ENCODE data around the gene CARS2.
"Not testable (repeated sequence)": the region's sequence is repeated elsewhere in the genome, so short reads cannot be mapped to it uniquely, and the experiment has no call there.

Gene CARS2

GRCh38 chr13:110682746-110683145, 23.2 kb downstream of the CARS2 start:
- no peak for DNase-seq (ENCODE audit: low spot score)

- no peak for DNase-seq (ENCODE audit: low spot score)
Observed at GRCh38 chr13:110681868-110682550, 23.9 kb downstream of the CARS2 start.

- peak; percentile 48 for DNase-seq (ENCODE audit: low spot score)
Observed at GRCh38 chr13:110680852-110681251, 25.1 kb downstream of the CARS2 start.

- DNase-seq (ENCODE audit: low spot score): peak; percentile 54
Observed at GRCh38 chr13:110677731-110678545, 28.0 kb downstream of the CARS2 start.

GRCh38 chr13:110676595-110677587, 29.0 kb downstream of the CARS2 start:
- no peak for DNase-seq (ENCODE audit: low spot score)

GRCh38 chr13:110669814-110670213, 36.1 kb downstream of the CARS2 start:
- not testable (repeated sequence) for DNase-seq (ENCODE audit: low spot score)

- DNase-seq (ENCODE audit: low spot score): no peak
Observed at GRCh38 chr13:110669036-110669435, 36.9 kb downstream of the CARS2 start.

- no peak for DNase-seq (ENCODE audit: low spot score)
Observed at GRCh38 chr13:110666255-110666533, 39.7 kb downstream of the CARS2 start.

GRCh38 chr13:110665491-110666254, 40.2 kb downstream of the CARS2 start:
- DNase-seq (ENCODE audit: low spot score): no peak

- no peak for DNase-seq (ENCODE audit: low spot score)
Observed at GRCh38 chr13:110664673-110665072, 41.2 kb downstream of the CARS2 start.

- no peak for DNase-seq (ENCODE audit: low spot score)
Observed at GRCh38 chr13:110664041-110664440, 41.9 kb downstream of the CARS2 start.

GRCh38 chr13:110663491-110663890, 42.4 kb downstream of the CARS2 start:
- DNase-seq (ENCODE audit: low spot score): no peak

GRCh38 chr13:110662777-110663443, 43.0 kb downstream of the CARS2 start:
- DNase-seq (ENCODE audit: low spot score): no peak

GRCh38 chr13:110662091-110662490, 43.8 kb downstream of the CARS2 start:
- DNase-seq (ENCODE audit: low spot score): no peak

GRCh38 chr13:110661256-110661655, 44.7 kb downstream of the CARS2 start:
- DNase-seq (ENCODE audit: low spot score): no peak

- not testable (repeated sequence) for DNase-seq (ENCODE audit: low spot score)
Observed at GRCh38 chr13:110658218-110658911, 47.6 kb downstream of the CARS2 start.

- no peak for DNase-seq (ENCODE audit: low spot score)
Observed at GRCh38 chr13:110657196-110657595, 48.7 kb downstream of the CARS2 start.

GRCh38 chr13:110653851-110654250, 52.1 kb downstream of the CARS2 start:
- no peak for DNase-seq (ENCODE audit: low spot score)

GRCh38 chr13:110653271-110653670, 52.6 kb downstream of the CARS2 start:
- DNase-seq (ENCODE audit: low spot score): no peak

- no peak for DNase-seq (ENCODE audit: low spot score)
Observed at GRCh38 chr13:110652764-110653163, 53.2 kb downstream of the CARS2 start.

All from cerebellar cortex (tissue), 1 donor.